Gastrocnemius medialis (tissue), 4 donors: ENCODE measurements around the gene AP3B2. TPM values are rescaled to one million over a fixed set of nuclear protein-coding genes. Genes with fewer than 3 reads are reported as not detected.

Source experiments
- ATAC-seq, 2 donors: fragments of 150-250 bp; one replicate each; pipeline ENCODE4 v1.9.1; 2016
- DNase-seq, 2 donors: peaks; one replicate each; pipeline ENCODE4 v3.0.0-alpha.2; 2019
- H3K27ac ChIP-seq, 4 donors: fragments of 200-600 bp; sonication (generic); 1 replicate in 1 of 4; 2 replicates in 3 of 4; pipeline ENCODE4 v1.5.1; 2016 to 2018; ENCODE audit warnings: mild to moderate bottlenecking in 2 of 4, moderate library complexity in 1 of 4
- H3K27me3 ChIP-seq, 3 donors: fragments of 200-600 bp; sonication (generic) in 2 of 3; 1 replicate in 1 of 3; 2 replicates in 2 of 3; pipeline versions ENCODE4 v1.5.1 to v1.6.0; 2016 to 2019; ENCODE audit warnings: mild to moderate bottlenecking in 1 of 3, moderate library complexity in 1 of 3
- H3K36me3 ChIP-seq, 2 donors: fragments of 200-600 bp; sonication (generic) in 1 of 2; one replicate each; pipeline ENCODE4 v1.5.1; 2017 to 2018
- H3K4me1 ChIP-seq, 2 donors: fragments of 200-600 bp; sonication (generic) in 1 of 2; one replicate each; pipeline ENCODE4 v1.5.1; 2016 to 2017; ENCODE audit warnings: mild to moderate bottlenecking in 2 of 2
- H3K4me3 ChIP-seq, 4 donors: fragments of 200-600 bp; sonication (generic) in 3 of 4; 1 replicate in 1 of 4; 2 replicates in 3 of 4; pipeline ENCODE4 v1.5.1; 2016 to 2019; ENCODE audit warnings: mild to moderate bottlenecking in 2 of 4
- H3K9me3 ChIP-seq, 3 donors: fragments of 200-600 bp; sonication (generic) in 2 of 3; 1 replicate in 1 of 3; 2 replicates in 2 of 3; pipeline ENCODE4 v1.5.1; 2016 to 2019
- CTCF ChIP-seq, 5 experiments: fragments of 450-650 bp in 3 of 5; fragments of 200-600 bp in 2 of 5; sonication (generic) in 2 of 5; IDR thresholded peaks in 4 of 5; conservative IDR thresholded peaks in 1 of 5; 1 replicate in 4 of 5; 2 replicates in 1 of 5; pipeline ENCODE4 v1.5.1; 2016 to 2019; ENCODE audit warnings: antibody characterized with exemption in 5 of 5, mild to moderate bottlenecking in 3 of 5, moderate library complexity in 3 of 5
- POLR2A ChIP-seq, 2 donors: fragments of 450-650 bp; IDR thresholded peaks; one replicate each; pipeline ENCODE4 v1.6.1; 2017; ENCODE audit warnings: antibody characterized with exemption in 2 of 2, mild to moderate bottlenecking in 2 of 2, moderate library complexity in 2 of 2
- in situ Hi-C, 4 donors: fragments of 200-750 bp; cut with MboI; loops; one replicate each; pipeline versions ENCODE4 v1.15.0 to v1.8.0; 2017; ENCODE audit warnings: low sequenced_read_pairs in 4 of 4
- intact Hi-C: fragments of 100-400 bp; cut with DNase I; formaldehyde crosslinking; loops from one replicate; pipeline ENCODE4 v1.15.1; 2023; ENCODE audit warnings: low total_unique reads
- total RNA-seq, 4 donors: library from RNA; depleted of rRNA; stranded (reverse); fragments of >200 nt; gene quantifications; one replicate each; pipeline versions ENCODE4 v1.1.0 to v1.2.3, GENCODE V29; 2016

AP3B2 gene
- under 1 TPM in 1 of 4 donors, not detected in 3; 0.32 TPM for total RNA-seq

GRCh38 chr15:82709421-82710207 lies at the start of gene AP3B2:
Gene AP3B2, minus strand, starts transcription at chr15:82709875. Its CDS starts 169 bp downstream, at chr15:82709706.
- in situ Hi-C loops (loop anchor here in 1 of 4 donors (25.0 kb wide), 1 partner anchor 97 kb away; no protein-coding TSS in a partner anchor), intact Hi-C loops (no loop called here)
- TF ChIP-seq POLR2A (IDR thresholded peaks at IDR 0.05) = no peak
- TF ChIP-seq CTCF (IDR thresholded peaks at IDR 0.05 in 4 of 5, conservative IDR thresholded peaks at IDR 0.05 in 1 of 5) = no peak
- Histone ChIP-seq H3K4me3 (peak within 1 kb of the TSS; percentile 59 to 93 (median 68)), H3K9me3 (no peaks in the 10 kb centered on the region), H3K27me3 (peaks cover 11 to 16% (median 14%) of the 10 kb centered on the region in 3 donors), H3K4me1 (peaks cover 3 to 8% of the 10 kb centered on the region in 2 donors), H3K27ac (peak within 1 kb of the TSS in 1 of 4 donors; percentile 36), H3K36me3 (no peaks in the 10 kb centered on the region)
- DNase-seq (peak; percentile 12 to 44), ATAC-seq (peak; percentile 89)

- TF ChIP-seq CTCF (IDR thresholded peaks at IDR 0.05 in 4 of 5, conservative IDR thresholded peaks at IDR 0.05 in 1 of 5) (no peak), POLR2A (IDR thresholded peaks at IDR 0.05) (no peak)
- intact Hi-C loops (loop anchor here (2.0 to 5.0 kb wide), 2 partner anchors 209 to 261 kb away; partner anchors contain the start of gene C15orf40), in situ Hi-C loops (loop anchor here in 1 of 4 donors (10.0 kb wide), 1 partner anchor 53 kb away; the partner anchor contains the start of genes FSD2 and WHAMM)
- Histone ChIP-seq H3K27ac (peak overlapping the region; percentile 88 to 96 (median 93)), H3K4me1 (peaks cover 40 to 50% of the 10 kb centered on the region in 2 donors), H3K9me3 (no peaks in the 10 kb centered on the region), H3K36me3 (peaks cover 0 to 23% of the 10 kb centered on the region in 2 donors), H3K4me3 (peak overlapping the region; percentile 66 to 86 (median 80)), H3K27me3 (no peaks in the 10 kb centered on the region)
- no peak for DNase-seq
- peak in 1 of 2 donors; percentile 7 for ATAC-seq
Measured at GRCh38 chr15:82751308-82751707, 41.6 kb upstream of the AP3B2 start.

- peak overlapping the region; percentile 66 to 86 (median 80) for H3K4me3 ChIP-seq
- peak overlapping the region; percentile 88 to 96 (median 93) for H3K27ac ChIP-seq
- peak; percentile 73 to 76 for ATAC-seq
- peaks cover 40 to 50% of the 10 kb centered on the region in 2 donors for H3K4me1 ChIP-seq
- H3K9me3 ChIP-seq = no peaks in the 10 kb centered on the region
- intact Hi-C loops (loop anchor here (1.0 to 5.0 kb wide), 3 partner anchors 58 to 261 kb away; partner anchors contain the start of genes C15orf40 and WHAMM), in situ Hi-C loops (loop anchor here in 1 of 4 donors (10.0 kb wide), 1 partner anchor 54 kb away; the partner anchor contains the start of genes FSD2 and WHAMM)
- H3K36me3 ChIP-seq = peaks cover 0 to 18% of the 10 kb centered on the region in 2 donors
- TF ChIP-seq POLR2A (IDR thresholded peaks at IDR 0.05) (no peak), CTCF (IDR thresholded peaks at IDR 0.05 in 4 of 5, conservative IDR thresholded peaks at IDR 0.05 in 1 of 5) (no peak)
- H3K27me3 ChIP-seq = no peaks in the 10 kb centered on the region
- peak; percentile 35 to 70 for DNase-seq
Measured at GRCh38 chr15:82750831-82751180, 41.1 kb upstream of the AP3B2 start.

- DNase-seq (peak; percentile 91 to 94), ATAC-seq (peak; percentile 91 to 96)
- TF ChIP-seq CTCF (IDR thresholded peaks at IDR 0.05 in 4 of 5, conservative IDR thresholded peaks at IDR 0.05 in 1 of 5) (no peak), POLR2A (IDR thresholded peaks at IDR 0.05) (peak; percentile 98 to 99)
- intact Hi-C loops = loop anchor here (1.0 to 5.0 kb wide), 3 partner anchors 59 to 262 kb away; partner anchors contain the start of genes C15orf40 and WHAMM
- Histone ChIP-seq H3K4me3 (peak overlapping the region; percentile 66 to 86 (median 80)), H3K9me3 (no peaks in the 10 kb centered on the region), H3K27me3 (no peaks in the 10 kb centered on the region), H3K4me1 (peaks cover 40 to 45% of the 10 kb centered on the region in 2 donors), H3K27ac (peak overlapping the region; percentile 88 to 96 (median 93)), H3K36me3 (peaks cover 0 to 12% of the 10 kb centered on the region in 2 donors)
- in situ Hi-C loops = loop anchor here in 2 of 4 donors (10.0 to 25.0 kb wide), 3 partner anchors 55 to 213 kb away; partner anchors contain the start of genes FSD2 (in 1 of the 2), RPS17 (in 1 of the 2) and WHAMM (in 1 of the 2)
Measured at GRCh38 chr15:82749951-82750830, 40.5 kb upstream of the AP3B2 start.
